ENCODE data around the gene PCSK5.

PCSK5 gene

DNA sequence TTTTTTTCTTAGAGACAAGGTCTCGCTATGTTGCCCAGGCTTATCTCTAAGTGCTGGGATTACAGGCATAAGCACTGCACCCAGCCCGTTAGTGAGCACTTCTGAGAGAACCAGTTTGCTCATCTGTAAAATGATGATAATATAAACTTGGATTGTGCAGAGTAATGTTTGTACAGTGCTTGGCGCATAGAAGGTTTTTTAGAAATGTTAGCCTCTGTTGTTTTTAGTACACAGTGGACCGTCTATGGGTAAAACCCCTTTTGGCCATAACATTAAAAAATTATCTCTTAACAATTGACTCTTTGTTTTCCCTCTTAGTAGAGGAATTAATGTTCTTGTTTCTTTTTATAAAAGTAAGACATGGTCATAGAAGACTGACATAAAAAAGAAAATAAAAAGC, 202.1 kb downstream of the PCSK5 start:
- ChIA-PET POLR2A (no interaction called here), CTCF (no interaction called here)
- no peak overlapping the region for H3K4me3 ChIP-seq (ENCODE audit: low read depth, low read length)
- no peak for DNase-seq (ENCODE audit: low read depth, low spot score)
- TF ChIP-seq, protein P1, sequence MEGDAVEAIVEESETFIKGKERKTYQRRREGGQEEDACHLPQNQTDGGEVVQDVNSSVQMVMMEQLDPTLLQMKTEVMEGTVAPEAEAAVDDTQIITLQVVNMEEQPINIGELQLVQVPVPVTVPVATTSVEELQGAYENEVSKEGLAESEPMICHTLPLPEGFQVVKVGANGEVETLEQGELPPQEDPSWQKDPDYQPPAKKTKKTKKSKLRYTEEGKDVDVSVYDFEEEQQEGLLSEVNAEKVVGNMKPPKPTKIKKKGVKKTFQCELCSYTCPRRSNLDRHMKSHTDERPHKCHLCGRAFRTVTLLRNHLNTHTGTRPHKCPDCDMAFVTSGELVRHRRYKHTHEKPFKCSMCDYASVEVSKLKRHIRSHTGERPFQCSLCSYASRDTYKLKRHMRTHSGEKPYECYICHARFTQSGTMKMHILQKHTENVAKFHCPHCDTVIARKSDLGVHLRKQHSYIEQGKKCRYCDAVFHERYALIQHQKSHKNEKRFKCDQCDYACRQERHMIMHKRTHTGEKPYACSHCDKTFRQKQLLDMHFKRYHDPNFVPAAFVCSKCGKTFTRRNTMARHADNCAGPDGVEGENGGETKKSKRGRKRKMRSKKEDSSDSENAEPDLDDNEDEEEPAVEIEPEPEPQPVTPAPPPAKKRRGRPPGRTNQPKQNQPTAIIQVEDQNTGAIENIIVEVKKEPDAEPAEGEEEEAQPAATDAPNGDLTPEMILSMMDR (IDR thresholded peaks at IDR 0.05; ENCODE audit: insufficient read depth, low read length, missing control alignments), result no peak

DNA sequence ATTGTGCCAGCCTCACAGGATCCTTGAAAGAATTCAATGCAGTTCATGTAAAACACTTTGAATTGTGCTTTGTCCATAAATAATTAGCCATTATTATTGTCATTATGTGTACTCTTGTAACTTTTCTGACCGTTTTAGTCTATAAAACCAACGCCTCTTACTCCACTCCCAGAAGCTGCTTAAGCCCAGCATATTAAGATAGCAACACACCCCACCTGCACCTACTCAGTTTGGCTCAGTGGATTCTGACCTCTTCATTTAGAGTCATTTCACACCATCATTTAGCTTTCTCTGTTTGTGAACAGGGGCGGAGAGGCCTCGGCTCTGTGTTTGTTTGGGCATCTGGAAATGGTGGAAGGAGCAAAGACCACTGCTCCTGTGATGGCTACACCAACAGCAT, 205.1 kb downstream of the PCSK5 start:
- POLR2A ChIA-PET, result no interaction called here

DNA sequence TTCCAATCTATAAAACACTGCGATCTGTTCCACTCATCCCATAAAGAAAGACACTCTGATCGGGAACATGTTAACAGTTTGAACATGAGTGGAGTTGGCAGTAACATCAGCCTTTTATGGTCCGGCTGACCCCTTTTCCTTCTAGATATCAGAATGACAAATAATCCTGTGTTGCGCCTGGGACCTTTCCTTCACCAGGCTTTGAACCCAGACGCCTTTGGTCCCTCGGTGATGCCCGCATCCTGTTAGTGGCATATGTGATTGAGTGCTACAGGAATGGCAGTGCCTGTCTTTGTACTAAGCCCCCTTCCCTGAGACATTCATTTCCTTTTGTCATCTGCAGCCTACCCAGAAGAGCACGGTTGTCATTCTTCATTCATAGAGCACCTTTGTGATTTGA, 209.0 kb downstream of the PCSK5 start:
- DNase-seq (ENCODE audit: low read depth, low spot score), result no peak
- H3K4me3 ChIP-seq (ENCODE audit: low read depth, low read length), result no peak overlapping the region
- TF ChIP-seq, protein P1 (IDR thresholded peaks at IDR 0.05; ENCODE audit: insufficient read depth, low read length, missing control alignments), result no peak
- ChIA-PET POLR2A (no interaction called here), CTCF (no interaction called here)

More for the DNA sequence above, 205.1 kb downstream of the PCSK5 start:
- no peak for DNase-seq (ENCODE audit: low read depth, low spot score)
- no peak overlapping the region for H3K4me3 ChIP-seq (ENCODE audit: low read depth, low read length)
- CTCF ChIA-PET, result no interaction called here
- TF ChIP-seq, protein P1 (IDR thresholded peaks at IDR 0.05; ENCODE audit: insufficient read depth, low read length, missing control alignments), result no peak

DNA sequence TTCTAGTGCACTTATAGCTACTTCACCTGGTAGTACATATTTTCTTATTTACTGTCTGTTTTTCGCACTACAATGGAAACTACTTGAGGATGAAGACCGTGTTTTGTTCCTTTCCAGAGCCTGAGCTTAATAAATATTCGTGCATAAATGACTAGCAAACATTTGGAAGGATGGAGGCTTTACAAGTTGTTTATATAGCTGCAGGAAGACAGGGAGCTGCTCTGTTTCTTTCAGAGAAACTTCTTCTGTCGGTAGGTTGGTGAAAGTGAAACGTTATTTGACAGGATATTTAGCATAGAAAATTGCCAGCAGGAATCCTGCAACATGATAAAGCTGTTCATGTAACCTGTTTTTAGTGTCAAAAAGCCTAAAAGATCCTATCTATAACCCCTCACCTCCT, 210.6 kb downstream of the PCSK5 start:
- ChIA-PET CTCF (interaction anchor here (1.4 to 1.5 kb wide), 2 partner anchors 10 to 14 kb away, joined by 3 read pairs; no protein-coding TSS in a partner anchor), POLR2A (no interaction called here)
- DNase-seq (ENCODE audit: low read depth, low spot score), result no peak
- H3K4me3 ChIP-seq (ENCODE audit: low read depth, low read length), result no peak overlapping the region
- TF ChIP-seq, protein P1 (IDR thresholded peaks at IDR 0.05; ENCODE audit: insufficient read depth, low read length, missing control alignments), result no peak

DNA sequence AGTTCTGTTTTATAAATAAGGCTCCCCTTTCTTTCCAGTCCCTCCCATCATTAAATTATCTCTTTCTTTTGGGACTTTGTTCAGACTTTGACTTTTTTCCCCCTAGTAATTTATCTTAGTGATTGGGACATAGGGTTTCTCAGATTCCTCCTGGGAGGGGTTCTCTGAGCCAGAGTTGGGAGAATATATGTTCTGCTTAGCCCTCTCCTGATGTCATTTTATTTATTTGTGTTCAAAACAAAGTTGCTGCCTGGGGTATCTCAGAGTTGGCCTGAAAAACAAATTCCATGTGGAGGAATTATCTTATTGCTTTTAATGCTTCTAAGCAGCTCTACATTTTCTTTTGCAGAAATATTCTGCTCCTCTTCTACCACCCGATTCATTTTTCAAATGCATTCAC, 211.0 kb downstream of the PCSK5 start:
- DNase-seq (ENCODE audit: low read depth, low spot score), result no peak
- TF ChIP-seq, protein P1 (IDR thresholded peaks at IDR 0.05; ENCODE audit: insufficient read depth, low read length, missing control alignments), result no peak
- POLR2A ChIA-PET, result no interaction called here
- CTCF ChIA-PET, result interaction anchor here (1.4 to 1.5 kb wide), 2 partner anchors 10 to 15 kb away, joined by 3 read pairs; no protein-coding TSS in a partner anchor
- H3K4me3 ChIP-seq (ENCODE audit: low read depth, low read length), result no peak overlapping the region

DNA sequence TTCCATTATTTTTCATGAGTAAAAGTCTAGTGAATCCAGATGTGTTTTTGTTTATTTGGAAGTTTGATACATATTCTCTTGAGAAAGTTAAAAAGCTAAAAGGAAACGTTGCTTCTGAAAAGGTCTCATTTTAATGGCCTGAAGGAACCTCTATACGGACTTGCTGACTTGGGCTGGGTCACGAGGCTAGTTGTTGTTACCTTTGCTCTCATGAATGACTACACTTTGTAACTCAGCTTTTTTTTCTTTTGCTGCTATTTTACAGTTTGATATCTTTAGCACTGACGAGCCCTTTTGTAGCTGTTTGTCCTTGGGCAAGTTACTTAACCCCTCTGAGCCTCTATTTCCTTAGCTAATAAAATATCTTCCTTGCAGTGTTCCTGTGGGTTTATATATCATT, 211.5 kb downstream of the PCSK5 start:
- TF ChIP-seq, protein P1 (IDR thresholded peaks at IDR 0.05; ENCODE audit: insufficient read depth, low read length, missing control alignments), result no peak
- no peak overlapping the region for H3K4me3 ChIP-seq (ENCODE audit: low read depth, low read length)
- ChIA-PET POLR2A (no interaction called here), CTCF (interaction anchor here (0.9 to 1.5 kb wide), 2 partner anchors 10 to 16 kb away, joined by 3 read pairs; no protein-coding TSS in a partner anchor)
- DNase-seq (ENCODE audit: low read depth, low spot score), result no peak

All from AG04449 (cell line).